SJCRH30 (cell line): Measurements from ENCODE around the gene PKP3. TPM values are rescaled to one million over a fixed set of nuclear protein-coding genes. Genes with fewer than 3 reads are reported as not detected.
"Not testable (repeated sequence)": the region's sequence is repeated elsewhere in the genome, so short reads cannot be mapped to it uniquely, and the experiment has no call there.

Experiments used
- DNase-seq, 2 experiments: peaks; one replicate each; pipeline ENCODE4 v3.0.0-alpha.2; 2015 to 2020
- H3K27ac ChIP-seq: fragments of 250-450 bp; sonication (Bioruptor Pico); 2 replicates; pipeline ENCODE4 v1.5.1; 2020; ENCODE audit warnings: mild to moderate bottlenecking, moderate library complexity
- H3K27me3 ChIP-seq: fragments of 250-450 bp; sonication (Bioruptor Pico); 2 replicates; pipeline ENCODE4 v1.5.1; 2020; ENCODE audit warnings: mild to moderate bottlenecking, moderate library complexity
- H3K36me3 ChIP-seq: fragments of 250-450 bp; sonication (Bioruptor Pico); 2 replicates; pipeline ENCODE4 v1.5.1; 2020; ENCODE audit warnings: mild to moderate bottlenecking, moderate library complexity
- H3K4me1 ChIP-seq: fragments of 250-450 bp; sonication (Bioruptor Pico); 2 replicates; pipeline ENCODE4 v1.5.1; 2020; ENCODE audit warnings: mild to moderate bottlenecking, moderate library complexity
- H3K4me3 ChIP-seq: fragments of 250-450 bp; sonication (Bioruptor Pico); 2 replicates; pipeline ENCODE4 v1.5.1; 2020; ENCODE audit warnings: mild to moderate bottlenecking, moderate library complexity
- H3K9me3 ChIP-seq: fragments of 250-450 bp; sonication (Bioruptor Pico); replicated peaks from 2 replicates; pipeline ENCODE4 v1.5.1; 2020; ENCODE audit warnings: mild to moderate bottlenecking, moderate library complexity
- total RNA-seq: library from RNA; depleted of rRNA; stranded (reverse); fragments of >200 nt; shearing (Covaris generic); gene quantifications from 2 replicates; pipeline ENCODE4 v1.2.3, GENCODE V29; 2014

PKP3 gene
- total RNA-seq, 1 experiment from 2014 or later: not detected

DNA sequence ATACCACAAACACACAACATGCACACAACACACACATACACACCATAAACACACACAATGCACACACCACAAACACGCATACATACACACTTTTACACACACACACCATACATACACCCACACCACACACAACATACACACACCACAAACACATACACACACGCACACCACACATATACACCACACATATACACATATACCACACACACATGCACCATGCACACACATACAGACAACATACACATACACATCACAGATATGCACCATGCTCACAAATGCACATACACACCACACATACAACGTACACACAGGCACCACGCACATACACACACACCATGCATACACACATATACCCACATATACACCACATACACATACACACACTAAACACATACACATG lies 36.4 kb upstream of the PKP3 start:
- DNase-seq: no peak
- Histone ChIP-seq H3K27ac (no peak overlapping the region), H3K36me3 (no peaks in the 10 kb centered on the region)

GRCh38 chr11:358129-358800 lies 35.7 kb upstream of the PKP3 start:
- H3K27ac ChIP-seq: no peak overlapping the region
- no peak overlapping the region for H3K4me3 ChIP-seq
- H3K4me1 ChIP-seq: peaks cover 7% of the 10 kb centered on the region; the same call in 1 of the 2 replicates
- no peak for DNase-seq
- no peaks in the 10 kb centered on the region for H3K36me3 ChIP-seq
- H3K27me3 ChIP-seq: no peaks in the 10 kb centered on the region
- no peaks in the 10 kb centered on the region for H3K9me3 ChIP-seq

More for the DNA sequence above, 36.4 kb upstream of the PKP3 start:
- Histone ChIP-seq H3K4me3 (no peak overlapping the region), H3K27me3 (no peaks in the 10 kb centered on the region), H3K4me1 (peaks cover 7% of the 10 kb centered on the region; the same call in 1 of the 2 replicates), H3K9me3 (no peaks in the 10 kb centered on the region)

DNA sequence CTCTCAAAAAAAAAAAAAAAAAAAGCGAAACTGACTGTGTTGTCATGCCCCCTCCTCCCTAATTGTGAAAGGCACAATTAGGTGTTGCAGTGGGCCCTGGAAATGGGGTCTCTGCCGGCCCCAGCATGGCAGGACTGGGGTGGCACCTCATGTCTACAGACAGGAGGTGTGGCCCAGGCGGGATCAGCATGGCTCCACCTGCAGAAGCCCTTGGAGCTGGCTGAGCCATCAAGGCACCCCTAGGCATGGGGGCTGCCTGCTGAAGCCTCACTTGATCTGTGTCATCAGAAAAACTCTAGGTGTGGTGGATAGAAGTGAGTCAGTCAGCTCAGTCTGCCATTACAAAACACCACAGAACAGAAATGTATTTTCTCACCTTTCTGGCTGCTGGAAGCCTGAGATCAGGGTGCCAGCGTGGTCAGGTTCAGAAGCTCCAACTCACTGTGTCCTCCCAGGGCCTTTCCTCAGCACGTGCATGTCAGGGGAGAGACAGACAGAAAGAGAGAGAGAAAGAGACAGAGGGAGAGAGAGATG lies 34.8 kb upstream of the PKP3 start:
- H3K9me3 ChIP-seq: no peaks in the 10 kb centered on the region
- no peak for DNase-seq
- no peaks in the 10 kb centered on the region for H3K27me3 ChIP-seq
- no peak overlapping the region for H3K27ac ChIP-seq
- H3K4me1 ChIP-seq: peaks cover 7% of the 10 kb centered on the region; the same call in 1 of the 2 replicates
- H3K4me3 ChIP-seq: no peak overlapping the region
- H3K36me3 ChIP-seq: no peaks in the 10 kb centered on the region

GRCh38 chr11:360326-361280 lies 33.4 kb upstream of the PKP3 start:
- H3K9me3 ChIP-seq: no peaks in the 10 kb centered on the region
- no peak overlapping the region for H3K27ac ChIP-seq
- H3K36me3 ChIP-seq: no peaks in the 10 kb centered on the region
- no peak overlapping the region for H3K4me3 ChIP-seq
- H3K27me3 ChIP-seq: no peaks in the 10 kb centered on the region
- no peak for DNase-seq
- peaks cover 2% of the 10 kb centered on the region; the same call in 1 of the 2 replicates for H3K4me1 ChIP-seq

- no peak overlapping the region for H3K27ac ChIP-seq
- DNase-seq: no peak
- no peaks in the 10 kb centered on the region for H3K4me1 ChIP-seq
- H3K27me3 ChIP-seq: no peaks in the 10 kb centered on the region
- H3K9me3 ChIP-seq: no peaks in the 10 kb centered on the region
- H3K4me3 ChIP-seq: no peak overlapping the region
- H3K36me3 ChIP-seq: no peaks in the 10 kb centered on the region
Measured at GRCh38 chr11:362642-363442, 31.2 kb upstream of the PKP3 start.

- H3K9me3 ChIP-seq, H3K4me1 ChIP-seq, H3K36me3 ChIP-seq, DNase-seq, H3K27ac ChIP-seq, H3K4me3 ChIP-seq, H3K27me3 ChIP-seq: not testable (repeated sequence)
Measured at GRCh38 chr11:363443-363805, 30.6 kb upstream of the PKP3 start.

DNA sequence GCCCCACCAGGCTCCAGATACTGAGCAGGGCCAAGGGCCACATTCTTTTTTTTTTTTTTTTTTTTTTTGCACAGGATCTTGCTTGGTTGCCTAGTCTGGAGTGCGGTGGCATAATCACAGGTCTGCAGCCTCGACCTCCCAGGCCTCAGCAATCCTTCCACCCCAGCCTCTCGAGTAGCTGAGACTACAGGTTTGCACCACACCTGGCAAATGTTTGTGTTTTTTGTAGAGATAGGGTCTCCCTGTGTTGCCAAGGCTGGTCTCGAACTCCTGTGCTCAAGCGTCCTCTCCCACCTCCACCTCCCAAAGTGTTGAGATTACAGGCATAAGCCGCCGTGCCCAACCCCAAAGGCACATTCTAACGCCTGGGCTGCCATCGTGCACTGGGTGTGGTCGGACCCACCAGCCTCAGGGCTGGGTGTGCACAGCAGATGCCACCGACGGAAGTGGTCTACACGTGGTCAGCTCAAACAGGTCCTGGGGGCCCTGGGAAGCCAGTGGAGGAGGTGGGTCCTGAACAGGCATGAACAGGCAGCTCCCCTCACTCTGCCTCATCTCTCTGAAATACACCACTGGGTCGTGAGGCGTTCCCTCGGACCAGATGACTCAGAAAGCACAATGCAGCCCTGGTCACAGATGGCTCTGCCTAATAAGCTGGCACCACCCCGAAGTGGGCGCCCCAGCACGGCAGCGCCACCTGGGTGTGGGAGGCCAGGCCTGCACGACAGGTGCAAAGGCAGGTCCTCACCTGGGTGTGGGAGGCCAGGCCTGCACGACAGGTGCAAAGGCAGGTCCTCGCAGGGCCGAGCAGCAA lies 29.9 kb upstream of the PKP3 start:
- Histone ChIP-seq H3K36me3 (no peaks in the 10 kb centered on the region), H3K27ac (no peak overlapping the region), H3K4me3 (no peak overlapping the region), H3K9me3 (no peaks in the 10 kb centered on the region), H3K4me1 (no peaks in the 10 kb centered on the region), H3K27me3 (no peaks in the 10 kb centered on the region)
- no peak for DNase-seq

DNA sequence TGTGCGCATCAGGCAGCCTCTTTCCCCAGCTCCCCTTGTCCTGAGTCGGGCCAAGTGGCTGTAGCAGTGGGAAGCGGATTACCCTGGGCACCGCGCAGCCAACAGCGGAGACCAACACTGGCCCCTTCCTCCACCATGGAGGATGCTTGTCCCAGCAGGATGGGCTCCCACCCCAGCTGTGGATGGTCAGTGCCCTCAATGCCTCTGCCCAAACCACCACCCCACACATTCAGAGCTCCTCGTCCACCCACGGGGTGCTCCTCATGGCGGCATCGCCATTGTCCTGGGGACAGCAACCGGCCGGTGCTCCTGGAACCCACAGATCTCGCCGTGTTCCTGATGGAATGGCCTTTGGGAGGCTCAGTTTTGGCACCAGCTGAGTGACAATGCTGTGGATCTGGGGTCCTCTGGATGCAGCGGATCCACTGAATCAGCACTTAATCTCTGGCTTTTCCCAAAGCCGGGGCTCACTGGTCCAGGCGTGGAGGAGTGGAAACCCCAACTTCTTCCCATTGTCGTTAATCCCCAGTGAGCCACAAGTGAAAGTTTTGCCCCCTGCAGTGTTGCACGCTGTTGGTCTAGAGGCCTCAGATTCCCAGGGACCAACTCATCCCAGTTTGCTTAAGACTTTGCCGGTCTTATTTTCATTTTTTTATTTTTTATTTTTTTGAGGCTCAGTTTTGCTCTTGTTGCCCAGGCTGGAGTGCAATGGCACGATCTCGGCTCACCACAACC lies 28.9 kb upstream of the PKP3 start:
- H3K27me3 ChIP-seq: no peaks in the 10 kb centered on the region
- H3K9me3 ChIP-seq: no peaks in the 10 kb centered on the region
- H3K27ac ChIP-seq: no peak overlapping the region

DNA sequence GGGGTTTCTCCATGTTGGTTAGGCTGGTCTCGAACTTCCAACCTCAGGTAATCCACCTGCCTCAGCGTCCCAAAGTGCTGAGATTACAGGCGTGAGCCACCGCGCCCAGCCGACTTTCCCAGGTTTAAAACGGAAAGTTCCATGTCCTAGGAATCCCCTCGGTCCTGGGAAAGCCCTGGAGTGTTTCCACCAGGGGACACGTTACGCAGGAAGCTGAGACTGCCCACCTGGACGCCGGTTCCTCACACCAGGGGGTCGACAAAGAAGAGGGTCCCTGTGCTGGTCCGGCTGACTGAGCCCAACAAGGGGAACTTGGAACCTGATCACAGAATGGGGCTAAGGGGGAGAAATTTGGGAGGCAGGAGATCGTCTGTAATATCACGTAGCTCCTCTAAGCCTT lies 28.2 kb upstream of the PKP3 start:
- no peak overlapping the region for H3K27ac ChIP-seq
- DNase-seq: no peak
- H3K9me3 ChIP-seq: no peaks in the 10 kb centered on the region
- H3K4me1 ChIP-seq: no peaks in the 10 kb centered on the region
- H3K36me3 ChIP-seq: no peaks in the 10 kb centered on the region
- H3K4me3 ChIP-seq: no peak overlapping the region
- H3K27me3 ChIP-seq: no peaks in the 10 kb centered on the region

More for the DNA sequence above, 28.9 kb upstream of the PKP3 start:
- no peak for DNase-seq
- Histone ChIP-seq H3K4me1 (no peaks in the 10 kb centered on the region), H3K36me3 (no peaks in the 10 kb centered on the region), H3K4me3 (no peak overlapping the region)

- no peak for DNase-seq
- no peaks in the 10 kb centered on the region for H3K27me3 ChIP-seq
- H3K27ac ChIP-seq: no peak overlapping the region
- H3K9me3 ChIP-seq: no peaks in the 10 kb centered on the region
- no peaks in the 10 kb centered on the region for H3K36me3 ChIP-seq
- H3K4me3 ChIP-seq: no peak overlapping the region
- no peaks in the 10 kb centered on the region for H3K4me1 ChIP-seq
Measured at GRCh38 chr11:367956-368413, 26.0 kb upstream of the PKP3 start.

- Histone ChIP-seq H3K9me3 (no peaks in the 10 kb centered on the region), H3K4me1 (no peaks in the 10 kb centered on the region), H3K4me3 (no peak overlapping the region), H3K36me3 (no peaks in the 10 kb centered on the region), H3K27ac (no peak overlapping the region), H3K27me3 (no peaks in the 10 kb centered on the region)
- DNase-seq: no peak
Measured at GRCh38 chr11:368414-369335, 25.3 kb upstream of the PKP3 start.

DNA sequence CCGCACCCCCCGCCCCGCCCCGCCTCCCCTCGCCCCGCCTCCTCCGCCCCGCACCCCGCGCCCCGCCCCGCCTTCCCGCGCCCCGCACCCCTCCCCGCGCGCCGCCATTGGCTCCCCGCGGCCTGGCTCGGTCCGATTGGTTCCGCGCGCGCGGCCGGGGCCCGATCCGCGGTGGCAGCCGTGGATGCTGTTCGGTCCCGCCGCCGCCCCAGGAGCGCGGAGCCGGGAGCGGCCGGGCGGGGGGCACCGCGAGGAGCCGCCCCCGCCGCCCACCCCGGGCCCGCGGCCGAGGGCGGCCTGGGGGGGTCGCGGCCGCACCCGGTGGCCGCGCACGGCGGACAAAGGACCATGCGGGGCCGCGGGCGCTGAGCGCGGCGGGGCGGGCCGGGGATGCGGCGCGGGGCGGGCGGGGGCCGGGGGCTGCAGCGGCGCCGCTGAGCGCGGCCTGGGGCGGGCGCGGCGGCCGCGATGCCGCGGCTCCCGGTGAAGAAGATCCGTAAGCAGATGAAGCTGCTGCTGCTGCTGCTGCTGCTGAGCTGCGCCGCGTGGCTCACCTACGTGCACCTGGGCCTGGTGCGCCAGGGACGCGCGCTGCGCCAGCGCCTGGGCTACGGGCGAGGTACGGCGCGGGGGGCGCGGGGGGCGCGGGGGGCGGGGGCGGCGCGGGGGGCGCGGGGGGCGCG lies 24.5 kb upstream of the PKP3 start, which contains the start of gene B4GALNT4:
Gene B4GALNT4, plus strand, starts transcription at position 164 of the 683 bp plus-strand sequence. Its CDS starts 305 bp downstream, at position 469.
- no peak for DNase-seq
- no peaks in the 10 kb centered on the region for H3K4me1 ChIP-seq
- H3K27ac ChIP-seq: no peak within 1 kb of the TSS
- no peak within 1 kb of the TSS for H3K4me3 ChIP-seq
- no peaks in the 10 kb centered on the region for H3K27me3 ChIP-seq
- no peaks in the 10 kb centered on the region for H3K36me3 ChIP-seq
- no peaks in the 10 kb centered on the region for H3K9me3 ChIP-seq
